Sigmoid colon (tissue), 7 donors: ENCODE results near the gene UBIAD1. TPM values are rescaled to one million over a fixed set of nuclear protein-coding genes. Genes with fewer than 3 reads are reported as not detected.
"Not testable (repeated sequence)": the region's sequence is repeated elsewhere in the genome, so short reads cannot be mapped to it uniquely, and the experiment has no call there.

ENCODE experiments used
- DNase-seq: peaks from one replicate; pipeline ENCODE4 v3.0.0-alpha.2; 2019
- H3K27ac ChIP-seq, 4 donors: fragments of 200-600 bp; sonication (generic); one replicate each; pipeline ENCODE4 v1.5.1; 2016 to 2019; ENCODE audit warnings: mild to moderate bottlenecking in 1 of 4
- H3K27me3 ChIP-seq, 3 donors: fragments of 200-600 bp; sonication (generic); one replicate each; pipeline ENCODE4 v1.5.1; 2019; ENCODE audit warnings: mild to moderate bottlenecking in 1 of 3
- H3K36me3 ChIP-seq, 4 donors: fragments of 200-600 bp; sonication (generic); one replicate each; pipeline ENCODE4 v1.5.1; 2016 to 2019
- H3K4me1 ChIP-seq, 4 donors: fragments of 200-600 bp; sonication (generic); one replicate each; pipeline ENCODE4 v1.5.1; 2017 to 2019
- H3K4me3 ChIP-seq, 4 donors: fragments of 200-600 bp; sonication (generic); one replicate each; pipeline ENCODE4 v1.5.1; 2017 to 2019; ENCODE audit warnings: mild to moderate bottlenecking in 2 of 4, moderate library complexity in 1 of 4
- H3K9me3 ChIP-seq, 4 donors: fragments of 200-600 bp in 3 of 4; sonication (generic) in 3 of 4; one replicate each; pipeline versions ENCODE4 v1.5.1 to v1.6.1; 2013 to 2019
- EP300 ChIP-seq, 4 donors: sonication (generic); formaldehyde crosslinking; IDR thresholded peaks; one replicate each; pipeline ENCODE4 v1.6.1; 2017; ENCODE audit warnings: antibody characterized with exemption in 4 of 4
- POLR2A ChIP-seq, 2 donors: fragments of 450-650 bp; IDR thresholded peaks; one replicate each; pipeline ENCODE4 v1.6.1; 2016; ENCODE audit warnings: antibody characterized with exemption in 2 of 2, mild to moderate bottlenecking in 2 of 2, moderate library complexity in 2 of 2
- POLR2AphosphoS5 ChIP-seq, 4 donors: sonication (generic); formaldehyde crosslinking; IDR thresholded peaks; one replicate each; pipeline ENCODE4 v1.6.1; 2017; ENCODE audit warnings: antibody characterized with exemption in 4 of 4
- WGBS, 2 donors: extraction: QIAGEN DNeasy Blood & Tissue Kit; methylation state at CpG; one replicate each; pipeline ENCODE4 v1.1.7; 2013; 5-methylcytosine and 5-hydroxymethylcytosine counted together
- intact Hi-C: fragments of 100-400 bp; cut with DNase I; formaldehyde crosslinking; loops from one replicate; pipeline ENCODE4 v1.15.1; 2023
- polyA plus RNA-seq, 3 donors: library from polyadenylated mRNA; stranded (reverse); fragments of 200-250 nt; gene quantifications; one replicate each; pipeline ENCODE4 v1.2.3, GENCODE V29; 2013
- total RNA-seq, 4 donors: library from RNA; depleted of rRNA; stranded (reverse); fragments of >200 nt; gene quantifications; one replicate each; pipeline ENCODE4 v1.1.0, GENCODE V29; 2016
- TF ChIP-seq, protein P1 (sequence below), 4 experiments: fragments of 450-650 bp in 3 of 4; fragments of 200-600 bp in 1 of 4; IDR thresholded peaks; one replicate each; pipeline ENCODE4 v1.5.1; 2016 to 2019; ENCODE audit warnings: antibody characterized with exemption in 4 of 4, mild to moderate bottlenecking in 3 of 4, moderate library complexity in 2 of 4
- donor health status: healthy with polysubstance abuse.
- donor health status: Bipolar disorder and iron deficiency.
- donor health status: healthy.

Gene UBIAD1
- total and polyA plus RNA-seq, 7 donors = 3.6 to 13.6 (median 9.5) TPM

DNA sequence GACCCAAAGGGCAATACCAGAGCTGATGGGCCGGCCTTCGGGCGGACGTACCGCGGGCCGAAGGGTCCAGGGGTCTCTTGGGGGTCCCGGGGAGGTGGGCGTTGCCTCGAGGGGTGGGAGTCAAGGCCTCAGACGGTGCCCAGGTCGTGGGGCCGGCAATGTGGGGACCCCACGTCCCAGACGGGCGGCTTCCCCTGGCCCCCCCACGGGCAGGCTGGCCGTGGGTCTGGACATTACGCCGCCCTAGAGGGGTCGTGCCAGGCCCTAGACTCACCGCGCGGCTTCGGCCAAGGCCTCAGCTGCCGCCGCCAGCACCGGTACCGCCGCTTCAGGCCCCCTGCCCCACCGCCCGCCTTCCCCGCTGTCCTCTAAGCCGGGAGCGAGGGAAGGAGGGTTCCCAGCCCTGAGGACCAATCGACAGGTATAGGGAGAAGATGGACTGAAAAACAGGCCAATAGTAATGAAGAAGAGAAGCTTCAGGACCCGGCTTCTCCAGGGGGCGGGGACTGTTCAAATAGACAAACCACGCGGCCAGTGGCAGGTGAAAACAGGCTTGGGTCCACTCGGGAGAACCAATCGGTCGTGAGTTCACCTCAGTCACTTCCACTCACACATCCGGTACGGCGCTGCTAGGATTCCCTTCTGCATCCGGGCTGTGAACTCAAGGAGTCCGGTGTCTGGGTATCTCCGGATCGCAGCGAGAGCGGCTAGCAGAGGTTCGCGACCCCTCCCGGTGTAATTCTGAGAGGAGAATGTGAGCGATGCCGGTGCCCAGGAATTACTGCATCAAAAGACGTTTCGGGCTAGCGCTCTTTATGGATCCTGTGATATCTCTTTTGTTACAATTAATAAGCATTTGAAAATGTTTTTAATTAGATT, 10.6 kb upstream of the UBIAD1 start, which contains the start of gene MTOR:
TSS of gene MTOR (minus strand) at position 381 of the 879 bp plus-strand sequence. CDS start 3,142 bp downstream, outside the sequence.
- intact Hi-C loops = no loop called here
- peaks cover 0 to 18% (median 15%) of the 10 kb centered on the region in 4 donors for H3K4me1 ChIP-seq
- peaks cover 8 to 24% (median 17%) of the 10 kb centered on the region in 4 donors for H3K36me3 ChIP-seq
- 0 to 1% methylated on average over 60 of the region's 60 CpGs for WGBS, 2 donors
- peak within 1 kb of the TSS; percentile 79 to 85 (median 84) for H3K27ac ChIP-seq
- H3K27me3 ChIP-seq = no peaks in the 10 kb centered on the region
- H3K9me3 ChIP-seq = no peaks in the 10 kb centered on the region
- peak; percentile 100 for DNase-seq
- H3K4me3 ChIP-seq = peak within 1 kb of the TSS; percentile 72 to 97 (median 91)
- TF ChIP-seq POLR2AphosphoS5 (IDR thresholded peaks at IDR 0.05) = peak; percentile 42 to 91 (median 72)
- no peak for TF ChIP-seq EP300 (IDR thresholded peaks at IDR 0.05)
- TF ChIP-seq, protein P1, sequence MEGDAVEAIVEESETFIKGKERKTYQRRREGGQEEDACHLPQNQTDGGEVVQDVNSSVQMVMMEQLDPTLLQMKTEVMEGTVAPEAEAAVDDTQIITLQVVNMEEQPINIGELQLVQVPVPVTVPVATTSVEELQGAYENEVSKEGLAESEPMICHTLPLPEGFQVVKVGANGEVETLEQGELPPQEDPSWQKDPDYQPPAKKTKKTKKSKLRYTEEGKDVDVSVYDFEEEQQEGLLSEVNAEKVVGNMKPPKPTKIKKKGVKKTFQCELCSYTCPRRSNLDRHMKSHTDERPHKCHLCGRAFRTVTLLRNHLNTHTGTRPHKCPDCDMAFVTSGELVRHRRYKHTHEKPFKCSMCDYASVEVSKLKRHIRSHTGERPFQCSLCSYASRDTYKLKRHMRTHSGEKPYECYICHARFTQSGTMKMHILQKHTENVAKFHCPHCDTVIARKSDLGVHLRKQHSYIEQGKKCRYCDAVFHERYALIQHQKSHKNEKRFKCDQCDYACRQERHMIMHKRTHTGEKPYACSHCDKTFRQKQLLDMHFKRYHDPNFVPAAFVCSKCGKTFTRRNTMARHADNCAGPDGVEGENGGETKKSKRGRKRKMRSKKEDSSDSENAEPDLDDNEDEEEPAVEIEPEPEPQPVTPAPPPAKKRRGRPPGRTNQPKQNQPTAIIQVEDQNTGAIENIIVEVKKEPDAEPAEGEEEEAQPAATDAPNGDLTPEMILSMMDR (IDR thresholded peaks at IDR 0.05) = no peak
- peak; percentile 55 to 62 for TF ChIP-seq POLR2A (IDR thresholded peaks at IDR 0.05)

DNA sequence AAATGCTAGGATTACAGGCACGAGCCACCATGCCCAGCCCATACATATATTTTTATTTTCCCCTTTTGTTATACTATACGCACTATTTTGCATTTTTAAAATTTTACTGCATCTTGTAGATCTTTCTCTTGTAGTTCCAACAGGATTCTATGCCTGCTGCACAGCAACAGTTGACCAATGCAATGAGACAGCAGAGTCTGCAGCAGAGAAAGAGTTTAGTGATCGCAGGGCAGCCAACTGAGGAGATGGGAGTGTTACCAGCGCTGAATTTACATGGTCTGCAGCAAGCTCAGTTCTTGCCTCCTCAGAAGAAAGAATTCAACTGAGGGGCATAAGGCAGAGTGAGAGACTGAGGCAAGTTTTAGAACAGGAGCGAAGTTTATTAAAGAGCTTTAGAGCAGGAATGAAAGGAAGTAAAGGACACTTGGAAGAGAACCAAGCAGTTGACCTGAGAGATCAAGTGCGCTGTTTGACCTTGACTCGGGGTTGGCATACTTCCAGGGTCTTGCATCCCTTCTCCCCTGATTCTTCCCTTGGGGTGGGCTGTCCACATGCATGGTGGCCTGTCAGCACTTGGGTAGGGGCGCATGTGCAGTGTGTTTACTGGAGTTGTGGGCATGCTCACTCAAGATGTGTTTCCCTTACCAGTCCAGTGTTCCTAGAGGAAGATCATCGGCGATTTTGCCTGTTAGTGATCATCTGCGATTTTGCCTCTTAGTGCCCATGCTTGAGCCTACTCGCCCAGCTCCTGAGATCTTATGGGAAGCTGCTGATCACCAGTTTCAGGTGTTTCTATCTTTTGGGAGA, 6.5 kb upstream of the UBIAD1 start:
- no peak for DNase-seq
- H3K36me3 ChIP-seq = no peaks in the 10 kb centered on the region
- TF ChIP-seq POLR2A (IDR thresholded peaks at IDR 0.05) (no peak), POLR2AphosphoS5 (IDR thresholded peaks at IDR 0.05) (no peak), EP300 (IDR thresholded peaks at IDR 0.05) (no peak)
- TF ChIP-seq, protein P1 (IDR thresholded peaks at IDR 0.05) = no peak
- WGBS, 2 donors = 88 to 89% methylated on average over 12 of the region's 12 CpGs
- H3K9me3 ChIP-seq = no peaks in the 10 kb centered on the region
- no peak overlapping the region for H3K27ac ChIP-seq
- H3K4me3 ChIP-seq = no peak overlapping the region
- intact Hi-C loops = no loop called here
- H3K27me3 ChIP-seq = no peaks in the 10 kb centered on the region
- peaks cover 0 to 9% (median 6%) of the 10 kb centered on the region in 4 donors for H3K4me1 ChIP-seq

DNA sequence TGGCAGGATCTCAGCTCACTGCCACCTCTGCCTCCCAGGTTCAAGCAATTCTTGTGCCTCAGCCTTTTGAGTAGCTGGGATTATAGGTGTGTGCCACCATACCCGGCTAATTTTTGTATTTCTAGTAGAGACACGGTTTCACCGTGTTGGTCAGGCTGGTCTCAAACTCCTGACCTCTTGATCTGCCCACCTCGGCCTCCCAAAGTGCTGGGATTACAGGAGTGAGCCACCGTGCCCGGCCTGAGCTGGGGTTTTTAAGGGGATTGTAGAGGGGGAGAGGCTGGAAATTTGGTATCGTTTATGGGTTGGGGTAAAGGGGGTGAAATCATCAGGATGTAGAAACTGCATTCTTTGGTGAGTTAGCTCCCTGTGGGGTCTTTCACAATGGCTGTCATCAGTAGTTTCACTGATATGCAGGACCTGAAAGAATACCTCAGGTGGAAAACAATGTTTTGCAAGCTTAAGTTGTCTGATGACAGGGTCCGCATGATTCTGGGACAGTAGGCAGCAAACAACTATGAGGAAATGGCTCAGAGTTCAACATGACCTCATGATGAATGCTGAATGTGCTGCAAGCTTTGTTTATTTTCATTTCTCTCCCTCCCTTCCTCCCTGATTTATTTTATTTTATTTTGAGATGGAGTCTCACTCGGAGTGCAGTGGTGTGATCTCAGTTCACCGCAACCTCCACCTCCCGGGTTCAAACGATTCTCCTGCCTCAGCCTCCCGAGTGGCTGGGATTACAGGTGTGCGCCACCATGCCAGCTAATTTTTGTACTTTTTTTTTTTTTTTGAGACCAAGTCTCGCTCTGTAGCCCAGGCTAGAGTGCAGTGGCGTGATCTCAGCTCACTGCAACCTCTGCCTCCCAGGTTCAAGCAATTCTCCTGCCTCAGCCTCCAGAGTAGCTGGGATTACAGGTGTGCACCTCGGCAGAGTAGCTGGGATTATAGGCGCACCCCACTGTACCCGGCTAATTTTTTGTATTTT, 5.4 kb upstream of the UBIAD1 start:
- DNase-seq, intact Hi-C loops: not testable (repeated sequence)

DNA sequence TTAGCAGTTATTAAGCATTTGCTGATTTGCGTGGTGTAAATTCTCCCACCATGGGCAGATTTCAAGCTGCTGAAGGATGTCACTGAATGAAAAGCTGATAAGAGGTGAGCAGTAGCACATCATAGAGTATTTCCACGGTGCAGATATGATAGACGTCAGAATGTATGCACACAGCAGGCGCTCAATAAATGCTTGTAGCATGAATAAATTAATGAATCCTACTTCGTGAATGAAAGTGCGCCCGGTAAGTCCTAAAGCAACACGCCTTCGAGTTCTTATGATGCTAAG, 510 bp upstream of the UBIAD1 start:
- no peaks in the 10 kb centered on the region for H3K27me3 ChIP-seq
- H3K4me1 ChIP-seq = peaks cover 0 to 35% (median 27%) of the 10 kb centered on the region in 4 donors
- WGBS, 2 donors = 10 to 14% methylated on average over 9 of the region's 9 CpGs
- peaks cover 0 to 12% (median 0%) of the 10 kb centered on the region in 4 donors for H3K36me3 ChIP-seq
- no peak for DNase-seq
- peak overlapping the region; percentile 53 to 95 (median 80) for H3K27ac ChIP-seq
- intact Hi-C loops = loop anchor here (10.0 kb wide), 2 partner anchors 462 to 532 kb away; partner anchors contain the start of genes AGTRAP, CLCN6 and MTHFR
- peak overlapping the region in 3 of 4 donors; percentile 29 to 89 (median 84) for H3K4me3 ChIP-seq
- TF ChIP-seq, protein P1 (IDR thresholded peaks at IDR 0.05) = no peak
- TF ChIP-seq POLR2AphosphoS5 (IDR thresholded peaks at IDR 0.05) = no peak
- no peak for TF ChIP-seq EP300 (IDR thresholded peaks at IDR 0.05)
- no peak for TF ChIP-seq POLR2A (IDR thresholded peaks at IDR 0.05)
- no peaks in the 10 kb centered on the region for H3K9me3 ChIP-seq

More for the DNA sequence above, 5.4 kb upstream of the UBIAD1 start:
- H3K27me3 ChIP-seq, H3K27ac ChIP-seq, H3K4me1 ChIP-seq, H3K36me3 ChIP-seq, H3K9me3 ChIP-seq, H3K4me3 ChIP-seq: not testable (repeated sequence)
- 81 to 88% methylated on average over 19 of the region's 19 CpGs for WGBS, 2 donors
